SK-N-DZ (cell line): ENCODE results near the gene NUP35.

Experiments used
- DNase-seq: peaks from one replicate; pipeline ENCODE4 v3.0.0-alpha.2; 2015; ENCODE audit warnings: low spot score

NUP35 gene

GRCh38 chr2:183207110-183207509 is 82.9 kb downstream of the NUP35 start:
- no peak for DNase-seq

- no peak for DNase-seq
Observed at GRCh38 chr2:183209395-183210028, 85.3 kb downstream of the NUP35 start.
